OCI-LY1 (cell line): ENCODE data around the gene BTBD3.

Source experiments
- EZH2 ChIP-seq: fragments of 200-600 bp; sonication (generic), shearing (Covaris generic); IDR thresholded peaks from 2 replicates; pipeline ENCODE4 v1.8.0; 2017; ENCODE audit warnings: borderline replicate concordance, mixed run types, mild to moderate bottlenecking, antibody characterized with exemption, low read length, moderate library complexity, mixed read lengths
- TF ChIP-seq, protein P1 (sequence below): fragments of 200-600 bp; sonication (generic), shearing (Covaris generic); IDR thresholded peaks from 2 replicates; pipeline ENCODE4 v1.5.1; 2017; ENCODE audit warnings: mild to moderate bottlenecking, antibody characterized with exemption, low read length, moderate library complexity, mixed read lengths

DNA sequence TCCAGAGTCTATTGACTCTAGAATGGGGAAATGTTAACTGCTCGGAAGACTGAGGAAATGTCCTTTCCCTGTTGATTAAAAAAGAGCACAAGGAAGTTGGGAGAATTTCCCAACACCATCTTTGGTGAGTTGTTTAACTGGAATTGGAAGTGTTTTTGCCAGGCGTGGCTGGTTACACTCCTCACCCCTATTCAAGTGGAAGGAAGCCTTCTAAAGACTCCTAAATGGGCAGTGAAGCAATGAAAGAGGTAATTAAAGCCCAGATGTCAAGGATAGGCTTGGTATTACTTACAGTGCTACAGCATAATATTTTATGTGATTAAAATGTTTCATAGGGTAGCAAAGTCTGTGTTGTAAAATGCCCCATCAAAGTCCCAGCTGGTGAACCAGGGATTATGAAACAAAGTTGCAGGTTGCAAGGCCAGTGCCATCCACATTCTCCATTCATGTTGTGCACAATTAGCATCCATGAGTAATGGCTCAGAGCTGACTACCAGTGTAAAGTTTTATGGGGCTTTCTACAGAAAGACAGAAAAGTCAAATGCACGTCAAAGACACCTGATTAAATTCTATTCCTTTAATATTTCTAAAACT lies 52.6 kb downstream of the BTBD3 start:
- TF ChIP-seq, protein P1, sequence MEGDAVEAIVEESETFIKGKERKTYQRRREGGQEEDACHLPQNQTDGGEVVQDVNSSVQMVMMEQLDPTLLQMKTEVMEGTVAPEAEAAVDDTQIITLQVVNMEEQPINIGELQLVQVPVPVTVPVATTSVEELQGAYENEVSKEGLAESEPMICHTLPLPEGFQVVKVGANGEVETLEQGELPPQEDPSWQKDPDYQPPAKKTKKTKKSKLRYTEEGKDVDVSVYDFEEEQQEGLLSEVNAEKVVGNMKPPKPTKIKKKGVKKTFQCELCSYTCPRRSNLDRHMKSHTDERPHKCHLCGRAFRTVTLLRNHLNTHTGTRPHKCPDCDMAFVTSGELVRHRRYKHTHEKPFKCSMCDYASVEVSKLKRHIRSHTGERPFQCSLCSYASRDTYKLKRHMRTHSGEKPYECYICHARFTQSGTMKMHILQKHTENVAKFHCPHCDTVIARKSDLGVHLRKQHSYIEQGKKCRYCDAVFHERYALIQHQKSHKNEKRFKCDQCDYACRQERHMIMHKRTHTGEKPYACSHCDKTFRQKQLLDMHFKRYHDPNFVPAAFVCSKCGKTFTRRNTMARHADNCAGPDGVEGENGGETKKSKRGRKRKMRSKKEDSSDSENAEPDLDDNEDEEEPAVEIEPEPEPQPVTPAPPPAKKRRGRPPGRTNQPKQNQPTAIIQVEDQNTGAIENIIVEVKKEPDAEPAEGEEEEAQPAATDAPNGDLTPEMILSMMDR: no peak
- no peak for TF ChIP-seq EZH2
